HG03558 (cell line): ENCODE measurements around the gene PTRH1.

Experiments used
- ATAC-seq: cut with Tn5 transposase; IDR thresholded peaks from one replicate; pipeline ENCODE4 v1.9.1; 2021; ENCODE audit warnings: moderate number of reproducible peaks; ENCODE audit not compliant: unreplicated experiment; ENCODE audit errors: extremely low read depth

PTRH1 gene

DNA sequence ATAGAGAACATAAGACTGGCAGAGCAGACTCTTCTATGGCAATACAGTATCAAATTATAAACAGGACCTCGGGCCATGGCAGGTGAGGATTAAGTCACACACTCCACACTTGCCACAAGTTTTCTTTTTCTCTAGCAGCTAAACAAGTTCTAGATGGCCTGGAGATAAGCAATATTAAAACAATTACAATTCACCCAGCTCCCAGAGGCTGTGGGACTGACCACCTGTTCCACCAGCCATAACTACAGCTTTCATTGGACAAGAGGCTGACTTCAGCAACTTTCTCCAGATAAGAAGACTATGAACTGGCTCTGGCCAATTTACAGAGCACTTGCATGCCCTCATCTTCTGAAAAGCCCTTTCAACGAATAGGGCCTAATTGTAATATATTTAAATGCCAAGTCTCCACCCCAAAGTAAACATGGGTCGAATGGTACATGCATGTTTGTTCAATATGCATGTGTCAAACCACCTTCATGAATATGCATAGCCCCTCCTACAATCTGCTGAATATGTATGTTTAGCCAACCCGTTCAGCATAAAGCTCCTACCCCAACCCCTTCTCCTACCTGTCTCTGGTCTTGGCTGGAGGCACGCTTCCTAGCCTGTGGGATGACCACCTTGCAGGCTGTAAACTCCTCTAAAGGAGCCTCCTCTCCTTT, 14.7 kb downstream of the PTRH1 start:
- ATAC-seq: no peak

DNA sequence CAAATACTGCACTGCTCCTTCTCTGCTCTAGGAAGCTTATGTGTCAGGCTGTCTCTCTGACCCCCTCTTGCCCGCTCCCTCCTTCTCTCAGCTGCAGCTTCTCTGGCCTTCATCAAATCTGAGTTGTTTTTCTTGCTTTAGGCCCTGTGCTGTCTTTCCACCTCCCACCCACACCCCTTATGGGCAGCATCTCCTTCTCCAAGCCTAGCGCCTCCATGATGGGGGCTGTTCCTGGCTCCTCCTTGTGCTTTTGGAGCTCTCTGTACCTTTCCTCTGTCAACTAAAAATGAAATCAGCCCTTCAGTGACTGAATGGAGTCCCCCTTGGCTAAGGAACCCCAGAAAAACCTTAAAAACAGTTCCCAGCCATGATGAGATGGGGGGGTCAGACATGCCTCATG, 15.3 kb downstream of the PTRH1 start:
- no peak for ATAC-seq

GRCh38 chr9:127698985-127699670, 16.3 kb downstream of the PTRH1 start:
- ATAC-seq: no peak

DNA sequence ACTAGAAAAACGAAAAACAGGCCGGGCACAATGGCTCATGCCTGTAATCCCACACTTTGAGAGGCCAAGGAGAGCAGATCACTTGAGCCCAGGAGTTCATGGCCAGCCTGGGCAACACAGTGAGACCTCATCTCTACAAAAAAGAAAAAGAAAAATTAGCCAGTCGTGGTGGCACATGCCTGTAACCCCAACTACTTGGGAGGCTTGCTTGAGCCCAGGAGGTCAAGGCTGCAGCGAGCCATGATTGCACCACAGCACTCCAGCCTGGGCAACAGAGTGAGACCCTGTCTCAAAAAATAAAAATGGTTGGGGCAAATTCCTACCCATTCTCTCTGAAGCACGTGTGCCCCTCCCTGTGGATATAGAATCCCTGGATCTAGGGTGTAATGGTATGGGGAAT, 17.1 kb downstream of the PTRH1 start:
- ATAC-seq: no peak

- no peak for ATAC-seq
These were observed 17.9 kb downstream of the PTRH1 start for GRCh38 chr9:127697575-127697974.

GRCh38 chr9:127694890-127695720, 20.4 kb downstream of the PTRH1 start:
- no peak for ATAC-seq

GRCh38 chr9:127693697-127694096, 21.8 kb downstream of the PTRH1 start:
- ATAC-seq: no peak

GRCh38 chr9:127693143-127693542, 22.3 kb downstream of the PTRH1 start:
- ATAC-seq: no peak

GRCh38 chr9:127692071-127692470, 23.4 kb downstream of the PTRH1 start:
- no peak for ATAC-seq

DNA sequence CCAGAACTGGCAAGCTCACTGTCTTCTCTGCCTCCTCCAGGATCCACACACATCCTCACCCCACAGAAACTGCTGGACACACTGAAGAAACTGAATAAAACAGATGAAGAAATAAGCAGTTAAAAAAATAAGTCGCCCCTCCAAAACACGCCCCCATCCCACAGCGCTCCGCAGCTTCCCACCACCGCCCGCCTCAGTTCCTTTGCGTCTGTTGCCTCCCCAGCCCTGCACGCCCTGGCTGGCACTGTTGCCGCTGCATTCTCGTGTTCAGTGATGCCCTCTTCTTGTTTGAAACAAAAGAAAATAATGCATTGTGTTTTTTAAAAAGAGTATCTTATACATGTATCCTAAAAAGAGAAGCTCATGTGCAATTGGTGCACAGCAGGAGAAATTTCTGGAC, 24.7 kb downstream of the PTRH1 start:
- ATAC-seq: no peak

- ATAC-seq: no peak
These were observed 26.0 kb downstream of the PTRH1 start for GRCh38 chr9:127689329-127690000.

GRCh38 chr9:127686461-127687393, 28.7 kb downstream of the PTRH1 start:
- no peak for ATAC-seq

- ATAC-seq: no peak
These were observed 30.9 kb downstream of the PTRH1 start for GRCh38 chr9:127684576-127684975.

DNA sequence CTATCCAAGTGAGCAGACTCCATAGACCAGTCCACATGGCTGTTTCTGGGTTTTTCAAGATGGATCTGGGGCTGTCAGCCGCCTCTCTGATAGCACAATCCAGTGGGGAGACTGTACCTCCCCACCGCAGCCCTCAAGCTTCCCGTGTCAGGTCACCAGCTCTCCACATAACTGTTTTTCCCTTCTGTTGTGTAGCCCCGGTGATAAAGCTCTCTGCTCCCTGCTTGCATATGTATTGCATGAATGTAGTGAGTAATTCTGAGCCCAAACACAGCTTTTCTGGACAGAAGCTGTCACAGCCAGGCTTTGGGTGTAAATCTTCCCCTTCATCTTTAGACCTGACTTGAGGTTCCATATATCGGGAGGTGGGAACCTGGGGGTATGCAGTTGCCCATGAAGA, 31.7 kb downstream of the PTRH1 start:
- ATAC-seq: no peak

DNA sequence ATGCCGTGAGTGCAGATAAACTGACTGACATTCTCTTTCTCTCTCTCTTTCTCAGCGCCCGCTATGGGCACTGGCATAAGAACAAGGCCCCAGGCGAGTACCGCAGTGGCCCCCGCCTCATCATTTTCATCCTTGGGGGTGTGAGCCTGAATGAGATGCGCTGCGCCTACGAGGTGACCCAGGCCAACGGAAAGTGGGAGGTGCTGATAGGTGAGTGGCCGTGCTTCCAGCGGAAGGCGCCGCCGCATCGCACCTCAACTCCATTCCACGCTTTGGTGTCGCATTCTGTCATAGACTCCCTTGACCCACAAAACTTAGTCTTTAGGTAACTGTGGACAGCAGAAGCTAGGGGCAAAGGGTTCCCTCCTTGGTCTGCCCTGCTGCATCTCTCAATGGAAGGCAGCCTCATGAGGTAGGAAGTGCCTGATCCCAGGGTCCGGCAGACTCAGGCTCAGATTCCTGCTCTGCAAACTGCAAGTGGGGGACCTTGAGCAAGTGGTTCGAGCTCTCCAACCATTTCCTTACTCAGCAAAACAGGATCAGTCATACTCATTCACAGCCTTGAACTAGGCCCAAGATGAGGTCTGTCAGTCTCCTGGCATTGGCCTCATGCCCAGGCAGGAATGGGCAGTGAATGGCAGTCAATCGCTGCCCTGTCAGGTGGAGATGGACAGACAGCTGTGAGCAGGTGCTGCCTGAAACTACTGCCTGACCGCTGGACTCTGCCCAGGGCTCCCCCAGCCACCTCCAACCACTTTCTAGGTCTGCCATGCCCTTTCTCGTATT, 32.9 kb downstream of the PTRH1 start:
- ATAC-seq: no peak

DNA sequence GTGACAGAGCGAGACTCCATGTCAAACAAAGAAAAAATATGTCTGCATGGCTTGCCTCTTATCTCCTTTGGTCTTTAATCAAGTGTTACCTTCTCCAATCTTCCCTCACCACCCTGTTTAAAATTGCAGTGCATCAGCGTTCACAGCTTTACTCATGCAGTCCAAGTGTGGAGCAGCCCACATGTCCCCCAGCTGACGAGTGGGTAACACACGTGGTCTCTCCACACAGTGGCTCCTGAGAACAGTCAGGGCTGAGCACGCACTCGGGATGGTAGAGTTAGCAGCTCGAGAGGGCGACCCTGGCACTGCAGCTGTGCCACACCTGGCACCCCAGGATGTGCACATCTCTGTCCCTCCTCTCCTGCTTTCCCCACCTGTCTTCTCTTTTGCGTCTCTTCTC, 34.6 kb downstream of the PTRH1 start:
- no peak for ATAC-seq

DNA sequence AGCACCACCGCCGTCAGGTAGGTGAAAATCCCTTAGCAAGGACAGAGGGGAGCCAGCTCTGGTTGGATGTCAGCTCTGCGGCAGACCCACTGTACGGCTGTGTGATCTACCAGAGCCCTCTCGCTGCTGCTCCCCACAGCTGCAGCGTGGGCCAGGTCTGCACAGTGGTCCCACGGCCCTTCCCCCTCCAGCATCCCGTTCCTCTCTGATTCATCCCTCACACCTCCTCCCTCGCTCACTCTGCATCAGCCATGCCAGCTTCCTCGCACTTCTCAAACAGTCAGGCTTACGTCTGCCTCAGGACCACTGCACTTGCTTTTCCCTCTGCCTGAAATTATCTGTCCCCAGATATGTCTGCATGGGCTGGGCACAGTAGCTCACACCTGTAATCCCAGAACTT, 35.2 kb downstream of the PTRH1 start:
- ATAC-seq: no peak

DNA sequence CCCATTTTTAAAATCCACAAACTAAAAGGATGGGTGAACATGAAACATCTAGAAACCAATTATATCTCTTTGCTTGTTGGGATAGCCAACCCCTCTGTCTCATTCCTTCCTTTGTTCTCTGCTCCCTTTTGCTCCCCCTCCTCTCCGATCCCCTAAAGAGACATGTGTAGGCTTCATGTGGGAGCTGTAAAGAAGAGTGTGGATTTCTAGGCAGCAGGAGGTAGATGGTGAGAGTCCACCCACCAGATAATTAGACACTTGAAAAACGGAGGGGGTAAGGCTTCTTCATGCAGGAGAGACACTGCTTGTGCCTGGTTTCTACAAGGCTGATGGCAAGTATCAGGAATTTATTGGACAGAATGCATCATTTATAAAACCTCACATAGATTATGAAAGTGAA, 36.0 kb downstream of the PTRH1 start:
- ATAC-seq: no peak

DNA sequence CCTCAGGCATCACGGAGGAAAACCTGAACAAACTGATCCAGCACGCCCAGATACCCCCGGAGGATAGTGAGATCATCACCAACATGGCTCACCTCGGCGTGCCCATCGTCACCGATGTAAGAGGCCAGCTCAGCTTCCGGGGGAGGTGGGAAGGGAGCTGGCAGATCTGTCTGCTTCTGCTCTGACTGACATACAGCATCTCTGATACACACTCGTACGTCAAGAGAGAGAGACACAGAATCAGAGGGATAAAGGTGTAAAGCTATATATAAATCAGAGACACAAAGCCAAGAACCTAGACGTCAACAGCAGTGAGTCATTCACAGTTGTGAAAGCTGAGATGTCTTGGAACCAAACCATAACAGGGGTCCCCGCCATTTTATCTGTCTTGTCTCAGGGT, 38.8 kb downstream of the PTRH1 start:
- ATAC-seq: no peak
